IMR-90 (cell line): ENCODE measurements around the gene C9orf152.

Experiments used
- CHD1 ChIP-seq: IDR thresholded peaks from 2 replicates; pipeline ENCODE4 v1.6.1; 2012; ENCODE audit warnings: low read depth, low read length, improper control_type of control experiment
- MAFK ChIP-seq: IDR thresholded peaks from 2 replicates; pipeline ENCODE4 v1.6.1; 2012; ENCODE audit warnings: low read depth, low read length, improper control_type of control experiment
- MXI1 ChIP-seq: IDR thresholded peaks from 2 replicates; pipeline ENCODE4 v1.6.1; 2012; ENCODE audit warnings: low read depth, mild to moderate bottlenecking, low read length, moderate library complexity, borderline replicate concordance
- RAD21 ChIP-seq: IDR thresholded peaks from 2 replicates; pipeline ENCODE4 v1.6.1; 2012; ENCODE audit warnings: low read length, improper control_type of control experiment
- SMC3 ChIP-seq: fragments of 150-350 bp; IDR thresholded peaks from 2 replicates; pipeline ENCODE4 v1.6.1; 2016; ENCODE audit warnings: low read depth, mild to moderate bottlenecking, antibody characterized with exemption, low read length, moderate library complexity
- TF ChIP-seq, protein P1 (sequence below): conservative IDR thresholded peaks from 2 replicates; pipeline ENCODE4 v1.5.1; 2012; ENCODE audit warnings: mild to moderate bottlenecking, low read depth, low read length, improper control_type of control experiment

DNA sequence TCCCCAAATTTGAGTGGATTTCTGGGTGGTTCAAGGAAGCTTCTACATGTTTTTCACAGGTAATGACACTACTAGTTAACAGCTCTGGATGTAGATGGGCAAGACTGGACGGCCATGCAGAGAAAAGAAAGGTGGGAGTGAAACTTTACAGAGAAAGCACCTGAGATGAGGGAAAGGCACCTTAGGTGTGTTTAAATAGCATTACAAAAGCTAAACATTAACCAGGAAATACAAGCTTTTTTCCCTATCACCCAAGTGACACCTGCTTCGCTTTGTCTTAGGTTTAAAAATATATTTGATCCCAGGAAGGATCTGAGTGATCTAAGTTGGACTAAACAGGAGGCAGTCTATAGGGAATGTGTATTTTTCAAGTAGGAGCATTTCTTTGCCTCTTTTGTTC lies 8.3 kb downstream of the C9orf152 start:
- TF ChIP-seq, protein P1, sequence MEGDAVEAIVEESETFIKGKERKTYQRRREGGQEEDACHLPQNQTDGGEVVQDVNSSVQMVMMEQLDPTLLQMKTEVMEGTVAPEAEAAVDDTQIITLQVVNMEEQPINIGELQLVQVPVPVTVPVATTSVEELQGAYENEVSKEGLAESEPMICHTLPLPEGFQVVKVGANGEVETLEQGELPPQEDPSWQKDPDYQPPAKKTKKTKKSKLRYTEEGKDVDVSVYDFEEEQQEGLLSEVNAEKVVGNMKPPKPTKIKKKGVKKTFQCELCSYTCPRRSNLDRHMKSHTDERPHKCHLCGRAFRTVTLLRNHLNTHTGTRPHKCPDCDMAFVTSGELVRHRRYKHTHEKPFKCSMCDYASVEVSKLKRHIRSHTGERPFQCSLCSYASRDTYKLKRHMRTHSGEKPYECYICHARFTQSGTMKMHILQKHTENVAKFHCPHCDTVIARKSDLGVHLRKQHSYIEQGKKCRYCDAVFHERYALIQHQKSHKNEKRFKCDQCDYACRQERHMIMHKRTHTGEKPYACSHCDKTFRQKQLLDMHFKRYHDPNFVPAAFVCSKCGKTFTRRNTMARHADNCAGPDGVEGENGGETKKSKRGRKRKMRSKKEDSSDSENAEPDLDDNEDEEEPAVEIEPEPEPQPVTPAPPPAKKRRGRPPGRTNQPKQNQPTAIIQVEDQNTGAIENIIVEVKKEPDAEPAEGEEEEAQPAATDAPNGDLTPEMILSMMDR, result no peak
- TF ChIP-seq SMC3, result no peak
- TF ChIP-seq MXI1, result no peak
- no peak for TF ChIP-seq CHD1
- no peak for TF ChIP-seq MAFK
- TF ChIP-seq RAD21, result no peak
